Activated CD8-positive, alpha-beta memory T cell treated with anti-CD3 and anti-CD28 coated beads, Interleukin-2, amount 10 ng/mL, durations not matched to agents 7 days and 5 days (primary cell): ENCODE results near the gene HDLBP. TPM values are rescaled to one million over a fixed set of nuclear protein-coding genes. Genes with fewer than 3 reads are reported as not detected.

Experiments used
- ATAC-seq: fragments of 150-1000 bp; cut with Tn5 transposase; one replicate; pipeline ENCODE4 v1.10.0; 2021; ENCODE audit warnings: moderate library complexity
- CTCF ChIA-PET: fragments of 350-600 bp; sonication (Branson Sonifier 250); formaldehyde crosslinking; loops from one replicate; lab custom pipeline; 2021; ENCODE audit warnings: antibody characterized with exemption; lab: Charles Lee
- DNase-seq: peaks from one replicate; pipeline ENCODE4 v3.0.0-alpha.2; 2020
- H3K27ac Mint-ChIP-seq: one replicate; pipeline ENCODE4 v1.8.0; 2021; ENCODE audit warnings: mild to moderate bottlenecking, mixed read lengths
- H3K27me3 Mint-ChIP-seq: one replicate; pipeline ENCODE4 v1.8.0; 2021; ENCODE audit warnings: mixed read lengths
- H3K36me3 Mint-ChIP-seq: one replicate; pipeline ENCODE4 v1.8.0; 2021; ENCODE audit warnings: mild to moderate bottlenecking, mixed read lengths
- H3K4me1 Mint-ChIP-seq: one replicate; pipeline ENCODE4 v1.8.0; 2021; ENCODE audit warnings: mixed read lengths
- H3K4me3 Mint-ChIP-seq: one replicate; pipeline ENCODE4 v1.8.0; 2021; ENCODE audit warnings: mild to moderate bottlenecking, moderate library complexity, mixed read lengths
- H3K9me3 Mint-ChIP-seq: one replicate; pipeline ENCODE4 v1.8.0; 2022; ENCODE audit warnings: low read depth, mixed read lengths
- total RNA-seq, 2 experiments: library from RNA; stranded (reverse); gene quantifications; one replicate each; pipeline ENCODE4 v1.2.3, GENCODE V29; 2021

HDLBP gene
- total RNA-seq, 2 experiments from 2014 or later, result 176 to 232 TPM

DNA sequence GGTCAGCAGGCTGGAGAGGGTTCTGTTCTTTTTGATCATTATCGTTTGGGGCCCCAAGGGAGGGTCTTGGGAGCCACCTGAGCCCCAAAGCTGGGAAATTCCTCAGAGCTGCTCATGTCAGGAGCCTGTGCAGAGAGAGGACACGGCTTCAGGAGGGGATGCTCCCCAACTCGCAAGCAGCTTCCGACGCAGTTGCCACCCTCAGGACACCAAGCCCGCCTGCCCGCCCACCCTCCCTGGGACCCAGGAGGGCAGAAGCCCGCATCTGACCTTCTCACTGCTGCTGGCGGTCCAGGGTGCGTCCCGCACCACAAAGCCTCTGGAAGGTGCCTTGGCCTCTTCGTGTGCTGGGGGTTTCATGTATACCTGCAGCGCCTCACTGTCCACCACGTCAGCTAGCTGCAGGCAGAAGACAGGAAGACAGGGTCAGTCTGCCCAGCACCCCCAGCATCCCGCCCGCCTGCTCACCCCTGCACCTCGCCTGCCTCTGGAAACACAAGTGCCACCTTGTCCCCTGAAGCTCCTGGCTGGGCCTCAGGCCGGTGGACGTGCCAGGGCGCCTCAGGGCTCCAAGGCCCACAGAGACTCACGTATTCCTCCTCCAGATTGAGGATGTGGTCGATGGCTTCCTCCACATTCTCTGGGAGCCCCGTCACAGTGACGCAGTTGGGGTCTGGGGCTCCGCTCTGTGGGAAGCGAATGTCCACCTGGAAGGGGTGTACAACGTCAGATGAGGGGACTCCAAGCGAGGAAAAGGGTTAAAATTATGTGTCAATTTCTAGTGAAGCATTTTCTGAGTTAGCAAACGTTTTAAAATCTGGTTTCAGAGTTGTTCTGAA is 85.7 kb downstream of the HDLBP start:
- no peaks in the 10 kb centered on the region for H3K27me3 Mint-ChIP-seq
- CTCF ChIA-PET, result no interaction called here

DNA sequence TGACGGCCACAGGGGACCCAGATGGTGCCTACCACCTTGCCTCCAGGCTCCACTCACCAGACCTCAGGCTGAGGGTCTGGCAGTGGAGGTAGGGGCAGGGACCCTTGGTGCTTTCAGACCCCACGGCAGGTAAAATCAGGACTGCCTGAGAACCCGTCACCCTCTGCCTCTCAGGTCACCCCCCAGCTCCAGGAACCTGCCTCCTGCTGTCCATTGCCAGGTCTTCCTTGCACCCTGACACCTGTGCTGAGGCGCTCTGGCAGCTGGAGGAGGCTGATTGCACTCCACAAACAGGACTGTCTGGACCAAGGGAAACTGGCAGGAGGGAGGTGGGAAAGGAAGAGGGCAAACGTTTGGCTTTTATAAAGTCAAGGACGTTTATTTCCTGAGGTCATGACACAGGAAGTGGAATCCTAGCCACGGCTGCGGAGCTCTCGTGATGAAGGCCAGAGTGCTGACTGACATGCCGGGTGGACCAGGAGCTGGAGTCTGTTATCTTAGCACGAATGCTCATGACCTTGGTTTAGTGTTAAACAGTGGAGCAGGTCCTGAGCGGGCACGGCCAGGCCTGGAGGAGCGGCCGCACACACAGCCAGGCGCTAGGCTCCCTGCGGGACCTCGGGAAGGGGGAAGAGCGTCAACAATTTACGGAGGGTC is 86.5 kb downstream of the HDLBP start:
- CTCF ChIA-PET, result interaction anchor here (1.2 kb wide), 1 partner anchor 10 kb away, joined by 3 read pairs; no protein-coding TSS in a partner anchor
- ATAC-seq, result no peak
- Mint-ChIP-seq H3K36me3 (peaks cover 25% of the 10 kb centered on the region), H3K27ac (no peak overlapping the region), H3K4me1 (peaks cover 4% of the 10 kb centered on the region), H3K4me3 (no peak overlapping the region), H3K27me3 (no peaks in the 10 kb centered on the region), H3K9me3 (no peaks in the 10 kb centered on the region)
- no peak for DNase-seq

More for the DNA sequence above, 85.7 kb downstream of the HDLBP start:
- no peak overlapping the region for H3K4me3 Mint-ChIP-seq
- ATAC-seq (no peak), DNase-seq (no peak)
- no peaks in the 10 kb centered on the region for H3K9me3 Mint-ChIP-seq
- H3K4me1 Mint-ChIP-seq, result peaks cover 4% of the 10 kb centered on the region
- H3K36me3 Mint-ChIP-seq, result peaks cover 31% of the 10 kb centered on the region
- H3K27ac Mint-ChIP-seq, result no peak overlapping the region

DNA sequence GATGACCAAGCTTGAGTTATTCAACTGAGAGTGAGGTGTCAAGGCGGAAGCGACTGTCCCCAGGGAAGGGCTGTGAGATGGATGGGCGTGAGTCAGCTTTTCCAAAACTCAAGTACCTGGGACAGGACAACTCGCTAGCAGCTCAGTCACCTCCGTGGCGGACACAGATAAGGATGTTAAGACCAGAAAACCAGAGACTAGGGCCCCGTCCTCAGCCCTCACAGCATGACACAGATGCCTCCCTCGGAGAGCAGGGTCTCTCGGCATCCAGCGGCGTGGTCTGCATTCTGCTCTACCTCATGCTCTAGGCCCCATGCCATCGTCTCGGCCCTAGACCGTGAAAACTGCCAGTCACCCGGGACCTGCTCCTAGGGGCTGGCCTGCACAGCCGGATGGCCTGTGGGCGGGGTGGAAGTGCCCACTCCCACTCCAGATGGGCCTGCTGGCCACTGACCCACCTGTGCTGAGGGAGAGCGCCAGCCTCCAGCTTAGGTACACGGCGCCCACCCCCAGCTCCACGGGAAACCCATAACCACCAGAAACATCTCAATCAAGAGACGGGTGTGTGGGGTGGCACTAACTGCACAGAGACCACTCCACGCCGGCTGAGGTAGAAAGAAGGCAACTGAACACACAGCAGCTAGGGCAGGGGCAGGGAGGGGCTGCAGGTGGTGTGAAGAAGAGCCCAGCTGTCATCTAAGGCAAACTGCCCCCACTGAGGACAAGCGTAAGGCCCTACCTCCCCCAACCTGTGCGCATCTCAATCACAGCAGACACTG is 87.2 kb downstream of the HDLBP start:
- Mint-ChIP-seq H3K4me3 (no peak overlapping the region), H3K9me3 (no peaks in the 10 kb centered on the region), H3K27me3 (no peaks in the 10 kb centered on the region), H3K27ac (no peak overlapping the region), H3K4me1 (peaks cover 7% of the 10 kb centered on the region), H3K36me3 (peaks cover 25% of the 10 kb centered on the region)
- DNase-seq (no peak), ATAC-seq (no peak)
- CTCF ChIA-PET, result interaction anchor here (1.2 kb wide), 1 partner anchor 9 kb away, joined by 3 read pairs; no protein-coding TSS in a partner anchor

DNA sequence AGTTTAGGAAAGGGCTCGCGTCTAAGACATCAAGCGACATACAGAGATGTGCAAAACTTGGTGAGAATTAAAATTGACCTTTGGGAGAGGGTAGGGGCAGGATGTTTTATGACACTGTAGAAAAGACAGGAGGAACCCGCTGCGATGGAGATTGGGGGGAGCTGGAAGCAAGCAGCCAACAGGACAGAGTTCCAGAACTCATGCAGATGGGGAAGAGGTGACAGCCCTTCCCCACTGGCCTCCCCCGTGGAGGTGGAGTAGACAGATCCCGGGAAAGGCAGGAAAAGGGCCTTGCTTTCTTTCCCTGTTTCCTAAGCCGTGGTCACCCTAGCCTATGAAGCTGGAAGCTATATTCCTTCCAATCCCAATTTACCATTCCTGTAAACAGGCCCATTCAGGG is 87.9 kb downstream of the HDLBP start:
- CTCF ChIA-PET, result no interaction called here
- H3K4me3 Mint-ChIP-seq, result no peak overlapping the region
- peaks cover 9% of the 10 kb centered on the region for H3K4me1 Mint-ChIP-seq
- H3K27me3 Mint-ChIP-seq, result no peaks in the 10 kb centered on the region
- no peak for DNase-seq
- H3K27ac Mint-ChIP-seq, result no peak overlapping the region
- no peak for ATAC-seq
- no peaks in the 10 kb centered on the region for H3K9me3 Mint-ChIP-seq
- peaks cover 25% of the 10 kb centered on the region for H3K36me3 Mint-ChIP-seq

DNA sequence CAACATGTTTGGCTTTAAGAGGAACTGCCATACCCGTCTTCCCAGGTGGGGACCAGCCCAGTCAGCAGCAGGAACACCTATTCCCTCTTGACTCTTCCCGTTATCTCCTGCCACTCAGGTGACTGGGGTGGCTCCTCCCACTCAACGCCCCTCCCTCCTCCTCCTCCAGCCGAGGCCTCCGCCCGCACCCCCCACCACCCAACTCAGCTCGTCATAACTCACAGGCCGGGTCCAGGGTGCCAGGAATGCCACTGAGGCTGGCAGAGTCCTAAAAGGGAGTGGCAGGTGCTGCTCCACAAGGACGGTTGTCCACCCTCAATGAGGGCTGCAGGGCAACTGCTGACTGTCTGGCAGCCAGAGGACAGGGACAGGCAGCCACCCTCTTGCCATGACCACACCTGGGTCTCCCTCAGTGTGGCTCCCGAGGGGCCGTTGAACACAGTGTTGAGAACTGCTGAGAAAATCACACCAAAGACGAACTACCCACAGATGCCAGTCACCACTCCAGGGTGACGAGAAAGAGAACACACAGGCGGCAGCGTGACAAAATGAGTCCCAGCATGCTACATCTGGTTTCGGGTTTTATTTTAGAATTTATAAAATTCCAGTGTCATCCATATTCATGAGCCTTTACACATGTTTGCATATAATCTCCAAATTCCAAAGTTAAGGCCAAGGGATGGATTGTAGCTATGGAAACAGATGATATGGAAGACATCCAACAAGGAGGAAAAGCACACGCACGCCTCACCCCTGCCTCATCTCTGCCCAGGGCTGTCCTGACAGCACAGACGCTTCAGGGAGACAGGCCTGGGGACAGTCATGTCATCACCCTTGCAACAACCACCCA is 88.5 kb downstream of the HDLBP start:
- Mint-ChIP-seq H3K9me3 (no peaks in the 10 kb centered on the region), H3K4me3 (no peak overlapping the region), H3K36me3 (peaks cover 25% of the 10 kb centered on the region), H3K4me1 (peaks cover 9% of the 10 kb centered on the region), H3K27ac (no peak overlapping the region), H3K27me3 (no peaks in the 10 kb centered on the region)
- CTCF ChIA-PET, result no interaction called here
- ATAC-seq, result no peak
- DNase-seq, result no peak

DNA sequence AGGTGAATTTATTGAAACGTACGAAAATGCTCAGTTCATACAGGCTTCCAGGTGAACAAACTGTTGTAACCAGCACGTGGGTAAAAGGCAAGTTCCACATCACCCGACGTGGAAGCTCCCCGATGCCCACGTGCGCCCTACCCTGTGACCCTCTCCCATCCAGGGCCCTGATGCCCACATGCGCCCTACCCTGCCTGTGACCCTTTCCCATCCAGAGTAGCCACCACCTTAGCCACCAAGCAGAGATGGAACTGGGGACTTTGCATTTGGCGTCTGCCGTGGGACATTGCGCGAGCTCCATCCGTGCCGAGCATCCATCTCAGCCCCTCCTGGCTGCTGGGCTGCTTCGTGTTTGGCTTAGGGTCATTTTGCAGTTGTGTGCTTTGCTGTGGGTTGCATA is 89.5 kb downstream of the HDLBP start:
- no peak overlapping the region for H3K27ac Mint-ChIP-seq
- DNase-seq (no peak), ATAC-seq (no peak)
- peaks cover 20% of the 10 kb centered on the region for H3K36me3 Mint-ChIP-seq
- peaks cover 9% of the 10 kb centered on the region for H3K4me1 Mint-ChIP-seq
- CTCF ChIA-PET, result no interaction called here
- no peaks in the 10 kb centered on the region for H3K9me3 Mint-ChIP-seq
- no peak overlapping the region for H3K4me3 Mint-ChIP-seq
- H3K27me3 Mint-ChIP-seq, result no peaks in the 10 kb centered on the region

DNA sequence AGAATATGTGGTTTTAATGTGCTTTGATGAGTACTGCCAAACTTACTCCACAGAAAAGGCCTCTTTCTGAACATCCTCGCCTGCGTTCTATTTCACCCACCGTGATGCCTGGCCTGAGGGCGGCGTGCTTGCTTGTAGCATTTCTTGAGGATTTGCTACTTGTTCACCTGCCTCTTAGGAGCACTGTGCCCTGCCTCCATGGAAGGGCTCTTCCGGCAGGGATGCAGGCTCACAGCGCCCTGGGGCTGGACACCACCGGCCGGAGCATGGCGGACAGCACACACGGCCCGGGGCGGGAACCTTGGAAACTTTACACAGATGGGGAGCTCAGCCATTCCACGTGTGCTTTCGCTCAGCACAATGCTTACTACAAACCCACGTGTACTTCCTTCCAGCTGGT is 89.9 kb downstream of the HDLBP start:
- Mint-ChIP-seq H3K27ac (no peak overlapping the region), H3K27me3 (no peaks in the 10 kb centered on the region), H3K4me3 (no peak overlapping the region), H3K4me1 (peaks cover 9% of the 10 kb centered on the region), H3K9me3 (no peaks in the 10 kb centered on the region), H3K36me3 (peaks cover 19% of the 10 kb centered on the region)
- ATAC-seq (no peak), DNase-seq (no peak)
- CTCF ChIA-PET, result no interaction called here

- CTCF ChIA-PET, result no interaction called here
- Mint-ChIP-seq H3K9me3 (no peaks in the 10 kb centered on the region), H3K4me1 (peaks cover 9% of the 10 kb centered on the region), H3K27ac (no peak overlapping the region), H3K4me3 (no peak overlapping the region), H3K27me3 (peaks cover 3% of the 10 kb centered on the region), H3K36me3 (peaks cover 16% of the 10 kb centered on the region)
- no peak for DNase-seq
- no peak for ATAC-seq
These were observed 90.5 kb downstream of the HDLBP start for GRCh38 chr2:241224851-241225438.

GRCh38 chr2:241224018-241224850 is 91.2 kb downstream of the HDLBP start:
- Mint-ChIP-seq H3K27me3 (peaks cover 8% of the 10 kb centered on the region), H3K4me3 (no peak overlapping the region), H3K4me1 (peaks cover 9% of the 10 kb centered on the region), H3K36me3 (peaks cover 15% of the 10 kb centered on the region), H3K9me3 (no peaks in the 10 kb centered on the region), H3K27ac (no peak overlapping the region)
- CTCF ChIA-PET, result no interaction called here
- DNase-seq (no peak), ATAC-seq (no peak)

- CTCF ChIA-PET, result interaction anchor here (1.0 kb wide), 1 partner anchor 53 kb away, joined by 3 read pairs; no protein-coding TSS in a partner anchor
- Mint-ChIP-seq H3K27me3 (peaks cover 15% of the 10 kb centered on the region), H3K4me1 (peaks cover 13% of the 10 kb centered on the region), H3K9me3 (no peaks in the 10 kb centered on the region), H3K4me3 (no peak overlapping the region), H3K36me3 (peaks cover 12% of the 10 kb centered on the region), H3K27ac (no peak overlapping the region)
- no peak for DNase-seq
- ATAC-seq, result no peak
These were observed 92.1 kb downstream of the HDLBP start for GRCh38 chr2:241223211-241224017.

GRCh38 chr2:241219856-241220356 is 95.6 kb downstream of the HDLBP start:
- H3K27ac Mint-ChIP-seq, result no peak overlapping the region
- no peak overlapping the region for H3K4me3 Mint-ChIP-seq
- DNase-seq, result no peak
- no peaks in the 10 kb centered on the region for H3K36me3 Mint-ChIP-seq
- peaks cover 15% of the 10 kb centered on the region for H3K4me1 Mint-ChIP-seq
- H3K27me3 Mint-ChIP-seq, result peaks cover 25% of the 10 kb centered on the region
- no peak for ATAC-seq
- H3K9me3 Mint-ChIP-seq, result no peaks in the 10 kb centered on the region
- CTCF ChIA-PET, result interaction anchor here (1.9 kb wide), 1 partner anchor 12 kb away, joined by 4 read pairs; no protein-coding TSS in a partner anchor
